ENCODE measurements around the gene SMAP2. TPM values are rescaled to one million over a fixed set of nuclear protein-coding genes. Genes with fewer than 3 reads are reported as not detected.

Gene SMAP2
- total RNA-seq, 1 donor from 2014 or later, result 220 TPM

- DNase-seq (no peak), ATAC-seq (ENCODE audit: low read depth) (no peak)
- intact Hi-C loops (cut with micrococcal nuclease), result no loop called here
- TF ChIP-seq, protein P1, sequence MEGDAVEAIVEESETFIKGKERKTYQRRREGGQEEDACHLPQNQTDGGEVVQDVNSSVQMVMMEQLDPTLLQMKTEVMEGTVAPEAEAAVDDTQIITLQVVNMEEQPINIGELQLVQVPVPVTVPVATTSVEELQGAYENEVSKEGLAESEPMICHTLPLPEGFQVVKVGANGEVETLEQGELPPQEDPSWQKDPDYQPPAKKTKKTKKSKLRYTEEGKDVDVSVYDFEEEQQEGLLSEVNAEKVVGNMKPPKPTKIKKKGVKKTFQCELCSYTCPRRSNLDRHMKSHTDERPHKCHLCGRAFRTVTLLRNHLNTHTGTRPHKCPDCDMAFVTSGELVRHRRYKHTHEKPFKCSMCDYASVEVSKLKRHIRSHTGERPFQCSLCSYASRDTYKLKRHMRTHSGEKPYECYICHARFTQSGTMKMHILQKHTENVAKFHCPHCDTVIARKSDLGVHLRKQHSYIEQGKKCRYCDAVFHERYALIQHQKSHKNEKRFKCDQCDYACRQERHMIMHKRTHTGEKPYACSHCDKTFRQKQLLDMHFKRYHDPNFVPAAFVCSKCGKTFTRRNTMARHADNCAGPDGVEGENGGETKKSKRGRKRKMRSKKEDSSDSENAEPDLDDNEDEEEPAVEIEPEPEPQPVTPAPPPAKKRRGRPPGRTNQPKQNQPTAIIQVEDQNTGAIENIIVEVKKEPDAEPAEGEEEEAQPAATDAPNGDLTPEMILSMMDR (IDR thresholded peaks at IDR 0.05), result no peak
- Mint-ChIP-seq H3K27ac (peak overlapping the region; percentile 71), H3K27me3 (no peaks in the 10 kb centered on the region), H3K4me3 (no peak overlapping the region), H3K4me1 (peaks cover 36% of the 10 kb centered on the region), H3K36me3 (ENCODE audit: low read depth) (peaks cover 86% of the 10 kb centered on the region), H3K9me3 (no peaks in the 10 kb centered on the region)
- ChIA-PET CTCF (interaction anchor here (0.6 to 1.2 kb wide), 2 partner anchors 59 to 335 kb away, joined by 3 read pairs; no protein-coding TSS in a partner anchor), POLR2A (interaction anchor here (0.5 kb wide), 1 partner anchor 13 kb away, joined by 3 read pairs; no protein-coding TSS in a partner anchor)
Measured at GRCh38 chr1:40422630-40423263, 49.2 kb downstream of the SMAP2 start.

- peaks cover 81% of the 10 kb centered on the region for H3K36me3 Mint-ChIP-seq (ENCODE audit: low read depth)
Measured at GRCh38 chr1:40423264-40423642, 49.7 kb downstream of the SMAP2 start.

DNA sequence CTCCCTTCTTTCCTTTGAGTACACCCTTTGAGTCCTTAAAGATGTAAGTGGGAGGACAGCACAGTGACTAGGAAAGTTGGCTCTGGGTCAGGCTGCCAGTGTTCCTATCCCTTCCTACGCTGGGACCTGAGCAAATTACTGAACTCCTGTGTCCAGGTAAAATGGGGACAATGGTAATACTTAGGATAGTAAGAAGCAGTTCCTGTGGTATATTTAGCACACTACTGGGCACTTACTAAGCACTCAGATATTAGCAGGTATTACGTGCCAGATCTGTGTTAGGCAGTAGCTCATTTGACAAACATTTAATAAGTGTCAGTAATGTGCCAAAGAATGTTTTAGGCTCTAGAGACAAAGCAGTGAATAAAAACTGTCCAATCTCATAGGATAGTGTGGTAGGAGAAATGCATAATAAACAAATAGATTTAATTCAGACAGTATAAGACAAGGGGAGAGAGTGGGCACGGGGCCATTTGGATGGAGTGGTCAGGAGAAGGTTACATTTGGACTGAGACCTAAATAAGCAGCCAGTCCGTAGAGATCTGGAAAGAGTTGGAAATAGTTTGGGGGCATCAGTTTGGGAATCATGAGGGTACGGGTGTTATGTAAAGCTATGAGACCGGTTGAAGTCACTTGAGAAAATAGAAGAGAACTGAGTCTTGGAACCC is 50.6 kb downstream of the SMAP2 start:
- Mint-ChIP-seq H3K9me3 (no peaks in the 10 kb centered on the region), H3K4me1 (peaks cover 36% of the 10 kb centered on the region), H3K27ac (peak overlapping the region; percentile 71), H3K36me3 (ENCODE audit: low read depth) (peaks cover 72% of the 10 kb centered on the region), H3K27me3 (no peaks in the 10 kb centered on the region), H3K4me3 (no peak overlapping the region)
- ATAC-seq (ENCODE audit: low read depth) (no peak), DNase-seq (no peak)
- TF ChIP-seq, protein P1 (IDR thresholded peaks at IDR 0.05), result no peak
- POLR2A ChIA-PET, result interaction anchor here (0.9 kb wide), 1 partner anchor 111 kb away, joined by 3 read pairs; no protein-coding TSS in a partner anchor
- CTCF ChIA-PET, result interaction anchor here (1.4 to 2.6 kb wide), 2 partner anchors 13 to 345 kb away, joined by 4 to 14 read pairs; no protein-coding TSS in a partner anchor
- intact Hi-C loops (cut with micrococcal nuclease), result no loop called here

More at GRCh38 chr1:40423264-40423642, 49.7 kb downstream of the SMAP2 start:
- DNase-seq, result no peak
- ChIA-PET POLR2A (no interaction called here), CTCF (interaction anchor here (0.6 to 1.2 kb wide), 2 partner anchors 59 to 336 kb away, joined by 3 read pairs; no protein-coding TSS in a partner anchor)
- TF ChIP-seq, protein P1 (IDR thresholded peaks at IDR 0.05), result no peak
- Mint-ChIP-seq H3K27me3 (no peaks in the 10 kb centered on the region), H3K27ac (peak overlapping the region; percentile 71), H3K4me3 (no peak overlapping the region), H3K9me3 (no peaks in the 10 kb centered on the region), H3K4me1 (peaks cover 36% of the 10 kb centered on the region)
- peak; percentile 72 for ATAC-seq (ENCODE audit: low read depth)
- intact Hi-C loops (cut with micrococcal nuclease), result no loop called here

DNA sequence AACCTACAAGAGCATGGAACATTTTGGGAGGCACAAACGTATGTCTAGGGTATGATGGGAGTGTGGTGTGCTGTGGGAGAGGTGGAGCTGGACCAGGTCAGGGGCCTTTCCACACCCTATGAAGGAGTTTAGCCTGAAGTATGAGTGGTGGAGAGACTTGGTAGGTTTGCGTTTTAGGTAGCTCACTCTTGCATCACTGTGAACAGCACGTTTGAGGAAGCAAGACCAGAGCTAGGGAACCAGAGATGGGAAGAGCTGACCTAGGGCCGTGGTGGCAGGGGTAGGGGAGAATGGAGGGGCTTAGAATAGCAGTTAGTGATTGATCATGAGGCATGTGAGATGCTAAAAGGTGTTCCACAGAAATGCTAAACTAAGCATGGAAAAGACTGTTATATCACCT is 51.7 kb downstream of the SMAP2 start:
- TF ChIP-seq, protein P1 (IDR thresholded peaks at IDR 0.05), result no peak
- DNase-seq, result no peak
- H3K27ac Mint-ChIP-seq, result no peak overlapping the region
- no peak for ATAC-seq (ENCODE audit: low read depth)
- H3K4me1 Mint-ChIP-seq, result peaks cover 36% of the 10 kb centered on the region
- intact Hi-C loops (cut with micrococcal nuclease), result no loop called here
- no peaks in the 10 kb centered on the region for H3K9me3 Mint-ChIP-seq
- ChIA-PET POLR2A (interaction anchor here (1.1 kb wide), 1 partner anchor 26 kb away, joined by 3 read pairs; no protein-coding TSS in a partner anchor), CTCF (interaction anchor here (1.3 to 2.6 kb wide), 3 partner anchors 12 to 346 kb away, joined by 4 to 14 read pairs (median 4); no protein-coding TSS in a partner anchor)
- no peaks in the 10 kb centered on the region for H3K27me3 Mint-ChIP-seq
- peaks cover 62% of the 10 kb centered on the region for H3K36me3 Mint-ChIP-seq (ENCODE audit: low read depth)
- H3K4me3 Mint-ChIP-seq, result no peak overlapping the region

DNA sequence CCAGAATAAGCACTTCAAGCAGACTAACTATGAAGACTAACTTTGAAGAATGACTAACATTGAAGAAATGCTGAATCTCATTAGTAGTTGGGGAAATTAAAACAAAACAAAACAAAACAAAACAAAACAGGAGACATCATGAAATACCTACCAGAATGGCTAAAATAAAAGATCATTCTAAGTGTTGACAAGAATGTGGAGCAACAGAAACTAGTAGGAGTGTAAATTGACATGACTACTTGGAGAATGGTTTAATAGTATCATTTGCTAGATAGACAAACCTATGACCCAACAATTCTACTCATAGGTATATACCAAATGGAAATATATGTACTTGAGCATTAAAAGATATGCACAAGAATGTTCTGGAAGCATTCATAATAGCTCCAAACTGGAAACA is 57.9 kb downstream of the SMAP2 start:
- no peak overlapping the region for H3K4me3 Mint-ChIP-seq
- ATAC-seq (ENCODE audit: low read depth) (no peak), DNase-seq (no peak)
- H3K36me3 Mint-ChIP-seq (ENCODE audit: low read depth), result peaks cover 4% of the 10 kb centered on the region
- no peaks in the 10 kb centered on the region for H3K9me3 Mint-ChIP-seq
- intact Hi-C loops (cut with micrococcal nuclease), result no loop called here
- no peak overlapping the region for H3K27ac Mint-ChIP-seq
- no peaks in the 10 kb centered on the region for H3K4me1 Mint-ChIP-seq
- no peaks in the 10 kb centered on the region for H3K27me3 Mint-ChIP-seq
- CTCF ChIA-PET, result no interaction called here
- TF ChIP-seq, protein P1 (IDR thresholded peaks at IDR 0.05), result no peak
- POLR2A ChIA-PET, result interaction anchor here (0.6 to 1.8 kb wide), 2 partner anchors 19 to 76 kb away, joined by 5 read pairs; partner anchors contain the start of gene ZFP69B

All from activated B cell treated with CpG ODN at 0.5 μM for 24 hours (primary cell).